SU-DHL-6 (cell line): Measurements from ENCODE around the gene SLC39A8.

Source experiments
- H2AFZ ChIP-seq: fragments of 200-600 bp; sonication (generic); 2 replicates; pipeline ENCODE4 v1.6.1; 2014; ENCODE audit warnings: low read depth, mild to moderate bottlenecking, moderate library complexity, mixed read lengths, antibody characterized with exemption, low read length; ENCODE audit not compliant: severe bottlenecking
- H3F3A ChIP-seq: fragments of 200-600 bp; shearing (Covaris generic); 2 replicates; pipeline ENCODE4 v1.6.0; 2016; ENCODE audit warnings: antibody characterized with exemption, mild to moderate bottlenecking; ENCODE audit not compliant: insufficient read depth
- H3K27ac ChIP-seq: fragments of 200-600 bp; sonication (generic); 2 replicates; pipeline ENCODE4 v1.5.1; 2016; ENCODE audit warnings: low read depth, mild to moderate bottlenecking, low read length, moderate library complexity, mixed read lengths
- H3K27me3 ChIP-seq: fragments of 200-600 bp; sonication (generic), shearing (Covaris generic); 2 replicates; pipeline ENCODE4 v1.6.0; 2014; ENCODE audit warnings: mild to moderate bottlenecking, low read length
- H3K36me3 ChIP-seq: fragments of 200-600 bp; sonication (generic); 2 replicates; pipeline ENCODE4 v1.6.1; 2014; ENCODE audit warnings: mild to moderate bottlenecking, low read length, mixed read lengths
- H3K4me2 ChIP-seq: fragments of 300-600, 200-600 bp; shearing (Covaris generic), sonication (generic); 2 replicates; pipeline ENCODE4 v1.6.0; 2014; ENCODE audit warnings: low read length, low read depth, mild to moderate bottlenecking; ENCODE audit not compliant: poor library complexity, severe bottlenecking
- H3K4me3 ChIP-seq: fragments of 200-600 bp; sonication (generic); 2 replicates; pipeline ENCODE4 v1.5.1; 2014; ENCODE audit warnings: antibody characterized with exemption, low read length, mild to moderate bottlenecking, mixed read lengths; ENCODE audit not compliant: insufficient read depth, poor library complexity, severe bottlenecking
- H3K79me2 ChIP-seq: fragments of 200-600 bp; sonication (generic); 2 replicates; pipeline ENCODE4 v1.6.1; 2014; ENCODE audit warnings: mild to moderate bottlenecking, low read length, moderate library complexity; ENCODE audit not compliant: insufficient read depth
- H3K9ac ChIP-seq: fragments of 200-600 bp; sonication (generic); 2 replicates; pipeline ENCODE4 v1.7.0; 2014; ENCODE audit warnings: mild to moderate bottlenecking, low read length
- H3K9me2 ChIP-seq: fragments of 200-600 bp; sonication (generic); replicated peaks from 2 replicates; pipeline ENCODE4 v1.6.1; 2014; ENCODE audit warnings: low read length; ENCODE audit not compliant: insufficient read depth
- H3K9me3 ChIP-seq: fragments of 200-600 bp; sonication (generic); 2 replicates; pipeline ENCODE4 v1.6.1; 2014; ENCODE audit warnings: low read length, mixed read lengths; ENCODE audit not compliant: insufficient read depth
- H4K20me1 ChIP-seq: fragments of 200-600 bp; sonication (generic); 2 replicates; pipeline ENCODE4 v1.6.1; 2014; ENCODE audit warnings: low read depth, mild to moderate bottlenecking, antibody characterized with exemption, low read length, moderate library complexity, mixed read lengths
- EZH2phosphoT487 ChIP-seq: fragments of 200-600 bp; sonication (generic), shearing (Covaris generic); conservative IDR thresholded peaks from 2 replicates; pipeline ENCODE4 v1.6.1; 2018; ENCODE audit warnings: mild to moderate bottlenecking, antibody characterized with exemption, low read length, moderate library complexity, mixed read lengths
- TF ChIP-seq, protein P1 (sequence below): fragments of 200-600 bp; sonication (generic); IDR thresholded peaks from one replicate; pipeline ENCODE4 v1.5.1; 2017; ENCODE audit warnings: antibody characterized with exemption, mild to moderate bottlenecking, low read length, moderate library complexity; ENCODE audit not compliant: insufficient read depth, poor library complexity, severe bottlenecking

The SLC39A8 gene

DNA sequence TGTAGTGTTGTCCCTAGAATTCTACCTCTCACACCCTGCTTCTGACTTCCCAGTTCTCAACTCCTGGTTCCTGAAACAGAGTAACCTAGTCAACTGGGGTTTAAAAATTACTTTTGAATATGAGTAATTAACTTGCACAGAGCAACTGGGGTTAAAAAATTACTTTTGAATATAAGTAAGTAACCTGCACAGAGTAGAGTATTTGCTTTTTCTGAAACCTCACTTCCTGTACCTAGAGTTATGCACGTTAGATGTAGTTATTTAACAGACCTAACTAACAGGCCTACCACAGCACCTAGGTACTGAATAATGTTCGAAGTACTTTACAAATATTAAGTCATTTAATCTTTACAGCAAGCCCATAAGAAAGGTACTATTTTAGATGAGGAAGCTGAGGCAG is 32.9 kb downstream of the SLC39A8 start:
- peaks cover under 1% of the 10 kb centered on the region; the same call in 1 of the 2 replicates for H3K79me2 ChIP-seq
- H3K4me3 ChIP-seq = no peak overlapping the region
- H3K9me3 ChIP-seq = no peaks in the 10 kb centered on the region
- no peak overlapping the region for H3K9ac ChIP-seq
- H2AFZ ChIP-seq = no peak overlapping the region
- H3K9me2 ChIP-seq = no peaks in the 10 kb centered on the region
- no peaks in the 10 kb centered on the region for H3F3A ChIP-seq
- H3K27me3 ChIP-seq = no peaks in the 10 kb centered on the region
- no peak overlapping the region for H3K27ac ChIP-seq
- H3K4me2 ChIP-seq = no peak overlapping the region
- no peaks in the 10 kb centered on the region for H4K20me1 ChIP-seq
- H3K36me3 ChIP-seq = no peaks in the 10 kb centered on the region
- TF ChIP-seq, protein P1, sequence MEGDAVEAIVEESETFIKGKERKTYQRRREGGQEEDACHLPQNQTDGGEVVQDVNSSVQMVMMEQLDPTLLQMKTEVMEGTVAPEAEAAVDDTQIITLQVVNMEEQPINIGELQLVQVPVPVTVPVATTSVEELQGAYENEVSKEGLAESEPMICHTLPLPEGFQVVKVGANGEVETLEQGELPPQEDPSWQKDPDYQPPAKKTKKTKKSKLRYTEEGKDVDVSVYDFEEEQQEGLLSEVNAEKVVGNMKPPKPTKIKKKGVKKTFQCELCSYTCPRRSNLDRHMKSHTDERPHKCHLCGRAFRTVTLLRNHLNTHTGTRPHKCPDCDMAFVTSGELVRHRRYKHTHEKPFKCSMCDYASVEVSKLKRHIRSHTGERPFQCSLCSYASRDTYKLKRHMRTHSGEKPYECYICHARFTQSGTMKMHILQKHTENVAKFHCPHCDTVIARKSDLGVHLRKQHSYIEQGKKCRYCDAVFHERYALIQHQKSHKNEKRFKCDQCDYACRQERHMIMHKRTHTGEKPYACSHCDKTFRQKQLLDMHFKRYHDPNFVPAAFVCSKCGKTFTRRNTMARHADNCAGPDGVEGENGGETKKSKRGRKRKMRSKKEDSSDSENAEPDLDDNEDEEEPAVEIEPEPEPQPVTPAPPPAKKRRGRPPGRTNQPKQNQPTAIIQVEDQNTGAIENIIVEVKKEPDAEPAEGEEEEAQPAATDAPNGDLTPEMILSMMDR = no peak
- TF ChIP-seq EZH2phosphoT487 = no peak

- H3K27ac ChIP-seq = no peak overlapping the region
- TF ChIP-seq, protein P1 = no peak
- TF ChIP-seq EZH2phosphoT487 = no peak
- H3F3A ChIP-seq = no peaks in the 10 kb centered on the region
- H3K79me2 ChIP-seq = no peaks in the 10 kb centered on the region
- H3K9ac ChIP-seq = no peak overlapping the region
- H3K36me3 ChIP-seq = no peaks in the 10 kb centered on the region
- H3K9me3 ChIP-seq = no peaks in the 10 kb centered on the region
- no peak overlapping the region for H3K4me2 ChIP-seq
- H3K4me3 ChIP-seq = no peak overlapping the region
- no peaks in the 10 kb centered on the region for H3K9me2 ChIP-seq
- H3K27me3 ChIP-seq = no peaks in the 10 kb centered on the region
- no peak overlapping the region for H2AFZ ChIP-seq
- H4K20me1 ChIP-seq = no peaks in the 10 kb centered on the region
Observed at GRCh38 chr4:102311912-102312311, 33.4 kb downstream of the SLC39A8 start.

- Histone ChIP-seq H3K9me2 (no peaks in the 10 kb centered on the region), H3K36me3 (no peaks in the 10 kb centered on the region), H4K20me1 (no peaks in the 10 kb centered on the region), H3K4me2 (no peak overlapping the region), H3K4me3 (no peak overlapping the region), H3K79me2 (no peaks in the 10 kb centered on the region), H3F3A (no peaks in the 10 kb centered on the region), H3K27ac (no peak overlapping the region), H2AFZ (no peak overlapping the region), H3K9me3 (no peaks in the 10 kb centered on the region), H3K9ac (no peak overlapping the region), H3K27me3 (no peaks in the 10 kb centered on the region)
- no peak for TF ChIP-seq EZH2phosphoT487
- TF ChIP-seq, protein P1 = no peak
Observed at GRCh38 chr4:102311407-102311806, 33.9 kb downstream of the SLC39A8 start.
